ENCODE measurements around the gene PIEZO2. TPM values are rescaled to one million over a fixed set of nuclear protein-coding genes. Genes with fewer than 3 reads are reported as not detected.

PIEZO2 gene
- total RNA-seq, 1 donor from 2014 or later = 8.4 TPM

DNA sequence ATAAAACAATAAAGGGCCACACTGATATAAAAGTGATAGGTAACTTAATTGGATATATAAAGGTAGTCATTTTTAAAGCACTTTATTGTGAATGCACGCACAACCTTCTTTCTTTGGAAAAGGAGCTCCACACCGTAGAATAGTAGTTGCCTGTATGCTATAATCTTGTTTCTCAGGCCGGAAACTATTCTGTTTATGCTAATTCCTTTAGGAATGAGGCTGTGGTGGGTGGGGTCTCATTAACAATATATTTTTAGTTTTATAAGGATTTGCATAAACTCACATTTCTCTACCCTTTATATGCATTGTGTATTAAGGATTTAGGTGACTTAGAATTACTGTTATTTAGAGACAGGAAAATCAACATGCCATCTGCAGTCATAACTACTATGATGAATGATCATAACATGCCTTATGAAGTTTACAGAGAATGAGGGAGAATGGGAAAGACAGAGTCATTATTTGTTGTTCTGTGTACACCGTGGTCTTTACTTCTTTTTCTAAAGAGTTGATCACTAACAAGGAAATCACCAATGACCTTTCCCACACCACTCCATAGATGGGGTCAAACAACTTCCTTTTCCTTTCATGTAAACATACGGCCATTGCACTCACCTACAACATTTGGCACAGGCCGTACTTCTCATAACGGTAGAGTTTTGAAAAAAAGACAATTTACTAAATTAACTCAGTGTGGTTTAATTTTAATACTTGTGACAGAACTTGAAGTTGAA lies 84.5 kb downstream of the PIEZO2 start:
- DNase-seq (ENCODE audit: low spot score) = no peak
- no peaks in the 10 kb centered on the region for H3K36me3 Mint-ChIP-seq (ENCODE audit: low read depth, unreplicated experiment)
- TF ChIP-seq, protein P1, sequence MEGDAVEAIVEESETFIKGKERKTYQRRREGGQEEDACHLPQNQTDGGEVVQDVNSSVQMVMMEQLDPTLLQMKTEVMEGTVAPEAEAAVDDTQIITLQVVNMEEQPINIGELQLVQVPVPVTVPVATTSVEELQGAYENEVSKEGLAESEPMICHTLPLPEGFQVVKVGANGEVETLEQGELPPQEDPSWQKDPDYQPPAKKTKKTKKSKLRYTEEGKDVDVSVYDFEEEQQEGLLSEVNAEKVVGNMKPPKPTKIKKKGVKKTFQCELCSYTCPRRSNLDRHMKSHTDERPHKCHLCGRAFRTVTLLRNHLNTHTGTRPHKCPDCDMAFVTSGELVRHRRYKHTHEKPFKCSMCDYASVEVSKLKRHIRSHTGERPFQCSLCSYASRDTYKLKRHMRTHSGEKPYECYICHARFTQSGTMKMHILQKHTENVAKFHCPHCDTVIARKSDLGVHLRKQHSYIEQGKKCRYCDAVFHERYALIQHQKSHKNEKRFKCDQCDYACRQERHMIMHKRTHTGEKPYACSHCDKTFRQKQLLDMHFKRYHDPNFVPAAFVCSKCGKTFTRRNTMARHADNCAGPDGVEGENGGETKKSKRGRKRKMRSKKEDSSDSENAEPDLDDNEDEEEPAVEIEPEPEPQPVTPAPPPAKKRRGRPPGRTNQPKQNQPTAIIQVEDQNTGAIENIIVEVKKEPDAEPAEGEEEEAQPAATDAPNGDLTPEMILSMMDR (IDR thresholded peaks at IDR 0.05; ENCODE audit: unreplicated experiment) = no peak
- H3K9me3 Mint-ChIP-seq (ENCODE audit: unreplicated experiment) = no peaks in the 10 kb centered on the region
- H3K27me3 Mint-ChIP-seq (ENCODE audit: unreplicated experiment) = peaks cover 4% of the 10 kb centered on the region
- no peak overlapping the region for H3K4me3 Mint-ChIP-seq (ENCODE audit: unreplicated experiment)
- H3K27ac Mint-ChIP-seq (ENCODE audit: unreplicated experiment) = peak overlapping the region; percentile 78
- H3K4me1 Mint-ChIP-seq (ENCODE audit: unreplicated experiment) = peaks cover 20% of the 10 kb centered on the region

DNA sequence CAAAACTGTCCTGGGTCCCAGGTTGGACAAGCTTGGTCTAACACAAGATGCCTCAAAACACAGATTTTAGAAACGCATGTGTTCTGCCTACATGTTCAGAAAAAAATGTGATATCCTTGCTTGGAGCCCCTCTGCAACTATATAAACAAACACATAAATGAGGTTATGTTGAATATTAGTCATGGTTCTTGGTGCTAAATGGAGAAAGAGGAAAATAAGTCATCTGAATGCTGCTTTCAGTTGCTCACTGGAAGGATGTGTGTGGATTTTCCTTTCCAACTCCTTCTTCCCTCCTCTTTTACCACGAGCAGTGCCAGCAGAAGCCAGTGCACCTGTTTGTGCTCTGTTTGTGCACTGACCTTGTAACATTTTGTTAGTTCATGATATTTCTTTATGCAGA lies 85.3 kb downstream of the PIEZO2 start:
- Mint-ChIP-seq H3K4me3 (ENCODE audit: unreplicated experiment) (no peak overlapping the region), H3K4me1 (ENCODE audit: unreplicated experiment) (peaks cover 20% of the 10 kb centered on the region), H3K27me3 (ENCODE audit: unreplicated experiment) (peaks cover 4% of the 10 kb centered on the region), H3K27ac (ENCODE audit: unreplicated experiment) (no peak overlapping the region), H3K9me3 (ENCODE audit: unreplicated experiment) (no peaks in the 10 kb centered on the region), H3K36me3 (ENCODE audit: low read depth, unreplicated experiment) (no peaks in the 10 kb centered on the region)
- DNase-seq (ENCODE audit: low spot score) = no peak
- TF ChIP-seq, protein P1 (IDR thresholded peaks at IDR 0.05; ENCODE audit: unreplicated experiment) = no peak

DNA sequence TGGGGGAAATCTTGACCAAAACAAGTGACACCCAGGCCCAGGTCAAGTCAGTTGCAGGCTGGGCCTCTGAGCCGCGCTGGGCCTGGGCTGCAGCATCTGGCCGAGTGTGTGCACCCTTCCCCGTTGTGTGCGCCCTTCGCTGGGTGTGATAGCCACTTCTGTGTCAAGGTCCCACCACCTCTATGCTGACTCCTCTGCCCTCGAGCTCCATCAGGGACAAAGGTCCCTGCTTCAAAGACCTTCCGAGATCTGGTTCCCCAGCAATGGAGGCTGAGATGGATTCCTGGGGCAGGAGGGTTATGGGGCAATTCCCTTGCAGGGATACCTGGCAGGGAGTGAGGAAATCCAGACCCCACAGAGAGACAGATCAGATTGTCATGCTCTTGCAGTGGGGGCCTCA lies 93.6 kb downstream of the PIEZO2 start:
- Mint-ChIP-seq H3K27ac (ENCODE audit: unreplicated experiment) (no peak overlapping the region), H3K9me3 (ENCODE audit: unreplicated experiment) (no peaks in the 10 kb centered on the region), H3K27me3 (ENCODE audit: unreplicated experiment) (peaks cover 1% of the 10 kb centered on the region), H3K4me1 (ENCODE audit: unreplicated experiment) (peaks cover 4% of the 10 kb centered on the region), H3K4me3 (ENCODE audit: unreplicated experiment) (no peak overlapping the region), H3K36me3 (ENCODE audit: low read depth, unreplicated experiment) (no peaks in the 10 kb centered on the region)
- TF ChIP-seq, protein P1 (IDR thresholded peaks at IDR 0.05; ENCODE audit: unreplicated experiment) = no peak
- no peak for DNase-seq (ENCODE audit: low spot score)

DNA sequence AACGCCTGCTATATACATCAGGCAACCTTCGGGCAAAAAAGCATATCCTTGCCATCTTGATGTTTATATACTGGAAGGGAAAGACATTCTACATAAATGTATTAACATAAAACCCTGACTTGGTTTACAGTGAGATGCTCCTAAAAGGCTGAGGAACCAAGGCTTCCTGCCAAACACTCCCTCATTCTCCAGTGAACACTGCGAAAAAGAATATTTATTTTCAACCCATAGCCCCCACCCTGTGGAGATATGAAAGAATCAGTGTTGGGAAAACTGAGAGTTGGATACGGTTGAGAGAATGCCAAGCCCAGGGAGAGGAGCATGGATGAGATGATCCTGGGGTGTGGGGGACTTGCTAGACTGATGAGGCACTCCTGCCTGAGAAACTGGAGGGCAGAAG lies 94.9 kb downstream of the PIEZO2 start:
- Mint-ChIP-seq H3K36me3 (ENCODE audit: low read depth, unreplicated experiment) (no peaks in the 10 kb centered on the region), H3K9me3 (ENCODE audit: unreplicated experiment) (no peaks in the 10 kb centered on the region), H3K27me3 (ENCODE audit: unreplicated experiment) (peaks cover 1% of the 10 kb centered on the region), H3K4me3 (ENCODE audit: unreplicated experiment) (no peak overlapping the region), H3K27ac (ENCODE audit: unreplicated experiment) (no peak overlapping the region), H3K4me1 (ENCODE audit: unreplicated experiment) (peaks cover 4% of the 10 kb centered on the region)
- DNase-seq (ENCODE audit: low spot score) = no peak
- TF ChIP-seq, protein P1 (IDR thresholded peaks at IDR 0.05; ENCODE audit: unreplicated experiment) = no peak

- Mint-ChIP-seq H3K27ac (ENCODE audit: unreplicated experiment) (no peak overlapping the region), H3K9me3 (ENCODE audit: unreplicated experiment) (no peaks in the 10 kb centered on the region), H3K4me3 (ENCODE audit: unreplicated experiment) (no peak overlapping the region), H3K36me3 (ENCODE audit: low read depth, unreplicated experiment) (no peaks in the 10 kb centered on the region), H3K4me1 (ENCODE audit: unreplicated experiment) (peaks cover 4% of the 10 kb centered on the region), H3K27me3 (ENCODE audit: unreplicated experiment) (peaks cover 1% of the 10 kb centered on the region)
- TF ChIP-seq, protein P1 (IDR thresholded peaks at IDR 0.05; ENCODE audit: unreplicated experiment) = no peak
- no peak for DNase-seq (ENCODE audit: low spot score)
Observed at GRCh38 chr18:11053293-11053692, 96.1 kb downstream of the PIEZO2 start.

Measured in endothelial cell (in vitro differentiated cells).